ENCODE results near the gene CAMK1.

- TF ChIP-seq REST (IDR thresholded peaks at IDR 0.05) (no peak), CTCF (IDR thresholded peaks at IDR 0.05; ENCODE audit: low read depth, low read length, missing input control) (no peak), TAF1 (conservative IDR thresholded peaks at IDR 0.05) (no peak)
Observed at GRCh38 chr3:9725775-9726515, 43.8 kb downstream of the CAMK1 start.

Measured in liver (tissue), 3 donors.